Measurements from ENCODE around the gene TTC21B. TPM values are rescaled to one million over a fixed set of nuclear protein-coding genes. Genes with fewer than 3 reads are reported as not detected.

Gene TTC21B
- total RNA-seq, 1 donor from 2014 or later, result 38.4 TPM

GRCh38 chr2:165958313-165958960 lies 4.9 kb upstream of the TTC21B start:
- no peaks in the 10 kb centered on the region for H3K36me3 Mint-ChIP-seq (ENCODE audit: low read depth)
- H3K27ac Mint-ChIP-seq (ENCODE audit: unreplicated experiment), result no peak overlapping the region
- H3K9me3 Mint-ChIP-seq, result no peaks in the 10 kb centered on the region
- no peak overlapping the region for H3K4me3 Mint-ChIP-seq
- H3K4me1 Mint-ChIP-seq, result peaks cover 4% of the 10 kb centered on the region
- no peak for DNase-seq (ENCODE audit: low read depth, low spot score)
- no peak for TF ChIP-seq CTCF (conservative IDR thresholded peaks at IDR 0.05)
- H3K27me3 Mint-ChIP-seq (ENCODE audit: low read depth), result no peaks in the 10 kb centered on the region

- TF ChIP-seq CTCF (conservative IDR thresholded peaks at IDR 0.05), result no peak
- H3K27me3 Mint-ChIP-seq (ENCODE audit: low read depth), result no peaks in the 10 kb centered on the region
- no peak for DNase-seq (ENCODE audit: low read depth, low spot score)
- H3K4me1 Mint-ChIP-seq, result peaks cover 4% of the 10 kb centered on the region
- no peak overlapping the region for H3K27ac Mint-ChIP-seq (ENCODE audit: unreplicated experiment)
- no peaks in the 10 kb centered on the region for H3K9me3 Mint-ChIP-seq
- H3K4me3 Mint-ChIP-seq, result no peak overlapping the region
- no peaks in the 10 kb centered on the region for H3K36me3 Mint-ChIP-seq (ENCODE audit: low read depth)
These were observed 3.6 kb upstream of the TTC21B start for GRCh38 chr2:165957030-165957675.

- H3K9me3 Mint-ChIP-seq, result no peaks in the 10 kb centered on the region
- H3K27me3 Mint-ChIP-seq (ENCODE audit: low read depth), result no peaks in the 10 kb centered on the region
- no peak for DNase-seq (ENCODE audit: low read depth, low spot score)
- no peak overlapping the region for H3K27ac Mint-ChIP-seq (ENCODE audit: unreplicated experiment)
- TF ChIP-seq CTCF (conservative IDR thresholded peaks at IDR 0.05), result no peak
- H3K4me1 Mint-ChIP-seq, result no peaks in the 10 kb centered on the region
- peaks cover 2% of the 10 kb centered on the region for H3K36me3 Mint-ChIP-seq (ENCODE audit: low read depth)
- no peak overlapping the region for H3K4me3 Mint-ChIP-seq
These were observed 296 bp downstream of the TTC21B start for GRCh38 chr2:165953306-165953654.

- no peak for TF ChIP-seq CTCF (conservative IDR thresholded peaks at IDR 0.05)
- H3K27me3 Mint-ChIP-seq (ENCODE audit: low read depth), result no peaks in the 10 kb centered on the region
- H3K4me3 Mint-ChIP-seq, result no peak overlapping the region
- no peak overlapping the region for H3K27ac Mint-ChIP-seq (ENCODE audit: unreplicated experiment)
- H3K36me3 Mint-ChIP-seq (ENCODE audit: low read depth), result peaks cover 4% of the 10 kb centered on the region
- peaks cover 3% of the 10 kb centered on the region for H3K4me1 Mint-ChIP-seq
- DNase-seq (ENCODE audit: low read depth, low spot score), result no peak
- no peaks in the 10 kb centered on the region for H3K9me3 Mint-ChIP-seq
These were observed 800 bp downstream of the TTC21B start for GRCh38 chr2:165952741-165953211.

- peaks cover 4% of the 10 kb centered on the region for H3K4me1 Mint-ChIP-seq
- no peaks in the 10 kb centered on the region for H3K9me3 Mint-ChIP-seq
- H3K36me3 Mint-ChIP-seq (ENCODE audit: low read depth), result peaks cover 9% of the 10 kb centered on the region
- no peak overlapping the region for H3K27ac Mint-ChIP-seq (ENCODE audit: unreplicated experiment)
- no peak for TF ChIP-seq CTCF (conservative IDR thresholded peaks at IDR 0.05)
- no peaks in the 10 kb centered on the region for H3K27me3 Mint-ChIP-seq (ENCODE audit: low read depth)
- no peak for DNase-seq (ENCODE audit: low read depth, low spot score)
- no peak overlapping the region for H3K4me3 Mint-ChIP-seq
These were observed 1.5 kb downstream of the TTC21B start for GRCh38 chr2:165952085-165952484.

Data from neural crest cell (in vitro differentiated cells).